Left kidney (tissue), 8 donors: ENCODE data around the gene PAPSS1. TPM values are rescaled to one million over a fixed set of nuclear protein-coding genes. Genes with fewer than 3 reads are reported as not detected.

Experiments
- DNase-seq: peaks from one replicate; pipeline ENCODE4 v3.0.0-alpha.2; 2013
- long read RNA-seq, 8 donors: transcript quantifications; one replicate each; lab custom pipeline, GENCODE V29; 2026
- polyA plus RNA-seq: library from polyadenylated mRNA; unstranded; fragments of 120-200 nt; gene quantifications from one replicate; pipeline ENCODE4 v1.2.1, GENCODE V29; 2013; ENCODE audit not compliant: insufficient read length

The PAPSS1 gene
- 89.3 TPM for polyA plus RNA-seq
- long read RNA-seq, donor 1, transcript PAPSS1-201 (12 exons, 2,731 nt) = major isoform, 20 of 20 reads
- long read RNA-seq, donor 1, partial matches to known transcripts = 0 of 20 reads
- long read RNA-seq, donor 1, other reads (novel, unspliced or antisense) = 0 of 20 reads
- long read RNA-seq, donor 2, transcript PAPSS1-201 (12 exons, 2,731 nt) = major isoform, 25 of 31 reads
- long read RNA-seq, donor 2, partial matches to known transcripts = 6 of 31 reads
- long read RNA-seq, donor 2, other reads (novel, unspliced or antisense) = 0 of 31 reads
- long read RNA-seq, donor 3, transcript PAPSS1-201 (12 exons, 2,731 nt) = major isoform, 27 of 27 reads
- long read RNA-seq, donor 3, partial matches to known transcripts = 0 of 27 reads
- long read RNA-seq, donor 3, other reads (novel, unspliced or antisense) = 0 of 27 reads
- long read RNA-seq, donor 4, partial matches to known transcripts = 0 of 1 reads
- long read RNA-seq, donor 4, other reads (novel, unspliced or antisense) = 0 of 1 reads
- long read RNA-seq, donor 5, transcript PAPSS1-201 (12 exons, 2,731 nt) = major isoform, 37 of 50 reads
- long read RNA-seq, donor 5, partial matches to known transcripts = 13 of 50 reads
- long read RNA-seq, donor 5, other reads (novel, unspliced or antisense) = 0 of 50 reads
- long read RNA-seq, donor 6, transcript PAPSS1-201 (12 exons, 2,731 nt) = major isoform, 18 of 32 reads
- long read RNA-seq, donor 6, partial matches to known transcripts = 14 of 32 reads
- long read RNA-seq, donor 6, other reads (novel, unspliced or antisense) = 0 of 32 reads
- long read RNA-seq, donor 7, transcript PAPSS1-201 (12 exons, 2,731 nt) = major isoform, 40 of 54 reads
- long read RNA-seq, donor 7, partial matches to known transcripts = 14 of 54 reads
- long read RNA-seq, donor 7, other reads (novel, unspliced or antisense) = 0 of 54 reads
- long read RNA-seq, donor 8, transcript PAPSS1-201 (12 exons, 2,731 nt) = major isoform, 14 of 21 reads
- long read RNA-seq, donor 8, partial matches to known transcripts = 6 of 21 reads
- long read RNA-seq, donor 8, other reads (novel, unspliced or antisense) = 0 of 21 reads

DNA sequence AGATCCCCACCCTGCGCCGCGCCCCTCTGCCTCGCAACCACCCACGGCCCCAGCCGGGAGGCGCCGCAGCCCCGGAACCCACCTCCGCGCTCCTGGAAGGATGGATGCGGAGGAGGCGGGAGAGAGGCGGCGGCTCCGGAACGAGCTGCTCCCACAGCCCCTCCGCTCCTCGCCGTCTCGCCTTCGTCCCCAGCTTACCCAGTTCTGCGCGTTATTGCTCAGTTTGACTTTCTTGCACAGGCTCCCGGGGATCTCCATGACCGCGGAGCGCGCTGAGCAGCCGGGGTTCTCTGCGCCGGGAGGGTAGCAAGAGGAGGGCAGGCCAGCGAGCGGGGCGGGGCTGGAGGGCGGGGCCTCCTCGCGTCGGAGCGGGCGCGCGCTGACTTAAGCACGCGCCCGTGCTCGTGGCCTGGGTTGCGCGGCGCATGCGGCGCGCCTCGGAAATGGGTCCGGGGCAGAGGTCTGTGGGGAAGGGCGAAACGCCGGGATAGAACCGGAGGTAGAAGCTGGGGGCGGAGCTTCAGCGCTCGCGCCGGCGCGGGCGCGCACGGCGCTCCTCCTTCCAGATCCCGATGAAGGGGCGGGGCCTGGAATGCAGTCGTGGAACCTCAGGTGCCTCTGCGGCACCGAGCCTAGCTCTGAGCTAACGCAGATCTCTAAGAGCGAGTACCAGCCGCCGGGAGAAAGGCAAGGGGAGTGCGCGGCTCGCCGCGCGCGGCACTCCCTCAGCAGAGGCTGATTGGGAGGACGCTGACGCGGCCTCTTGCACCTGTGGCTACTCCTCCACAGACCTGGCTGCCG, at the start of gene PAPSS1:
PAPSS1 (minus strand) TSS at position 313 of the 801 bp plus-strand sequence; CDS start at position 258, 55 bp downstream.
- peak; percentile 96 for DNase-seq

DNA sequence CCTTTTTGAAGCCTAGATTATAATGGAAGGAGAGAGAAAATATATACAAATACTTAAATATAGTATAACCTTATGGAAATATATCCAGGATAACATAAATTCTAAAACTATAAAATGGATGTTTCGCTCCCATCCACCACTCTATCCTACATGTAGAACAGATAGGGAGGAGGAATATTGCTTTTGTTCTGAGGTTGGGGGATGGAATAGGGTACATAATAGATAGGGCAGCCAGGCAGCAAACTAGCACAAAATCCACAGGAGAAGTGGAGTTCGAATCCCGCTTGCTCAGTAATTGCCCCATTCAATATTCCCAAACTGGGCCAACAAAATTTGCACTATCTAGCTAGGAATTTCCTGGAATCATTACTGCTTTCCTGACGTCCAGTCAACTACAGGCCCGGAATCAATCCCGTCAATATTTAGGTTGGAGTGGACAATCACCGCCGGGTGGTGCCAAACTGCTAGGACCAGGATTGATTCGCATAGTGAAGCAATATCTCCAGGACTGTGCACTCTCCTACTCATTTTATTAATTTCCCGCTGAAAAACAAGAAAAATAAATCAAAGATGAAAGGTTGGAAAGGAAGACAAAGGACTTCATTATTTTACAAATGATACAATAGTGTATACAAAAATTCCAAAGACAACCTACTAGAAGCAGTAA, 40.4 kb upstream of the PAPSS1 start:
- DNase-seq = no peak

GRCh38 chr4:107757864-107758476, 37.9 kb upstream of the PAPSS1 start:
- DNase-seq = no peak

GRCh38 chr4:107757283-107757682, 37.2 kb upstream of the PAPSS1 start:
- DNase-seq = no peak

DNA sequence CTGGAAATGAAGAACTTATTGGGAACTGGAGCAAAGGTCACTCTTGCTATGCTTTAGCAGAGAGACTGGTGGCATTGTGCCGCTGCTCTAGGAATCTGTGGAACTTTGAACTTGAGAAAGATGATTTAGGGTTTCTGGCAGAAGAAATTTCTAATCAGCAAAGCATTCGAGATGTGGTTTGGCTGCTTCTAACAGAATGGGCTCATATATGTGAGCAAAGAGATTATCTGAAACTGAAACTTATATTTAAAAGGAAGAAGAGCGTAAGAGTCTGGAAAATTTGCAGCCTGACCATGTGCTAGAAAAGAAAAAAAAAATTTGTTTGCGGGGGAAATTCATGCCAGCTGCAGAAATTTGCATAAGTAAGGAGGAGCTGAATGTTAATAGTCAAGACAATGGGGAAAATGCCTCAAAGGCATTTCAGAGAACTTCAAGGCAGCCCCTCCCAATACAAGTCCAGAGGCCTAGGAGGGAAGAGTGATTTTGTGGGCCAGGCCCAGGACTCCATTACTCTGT, 35.9 kb upstream of the PAPSS1 start:
- no peak for DNase-seq

DNA sequence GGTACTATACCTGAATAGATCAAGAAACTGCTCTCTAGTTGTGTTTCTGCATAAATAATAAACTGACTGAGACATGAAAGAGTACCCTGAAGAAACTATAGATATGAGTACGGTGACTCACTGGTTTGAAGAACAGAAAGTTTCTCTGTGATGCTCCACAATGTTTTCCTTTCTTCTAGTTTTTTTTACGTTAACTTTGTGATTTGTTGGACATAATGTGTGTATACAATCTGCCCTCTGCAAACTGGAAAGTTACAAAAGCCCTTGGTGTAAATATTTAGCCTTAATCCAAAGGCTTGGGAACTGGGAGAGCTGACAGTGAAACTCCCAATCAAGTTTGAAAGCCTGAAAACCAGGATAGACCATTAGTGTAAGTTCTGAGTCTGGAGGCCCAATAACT, 31.6 kb upstream of the PAPSS1 start:
- no peak for DNase-seq

DNA sequence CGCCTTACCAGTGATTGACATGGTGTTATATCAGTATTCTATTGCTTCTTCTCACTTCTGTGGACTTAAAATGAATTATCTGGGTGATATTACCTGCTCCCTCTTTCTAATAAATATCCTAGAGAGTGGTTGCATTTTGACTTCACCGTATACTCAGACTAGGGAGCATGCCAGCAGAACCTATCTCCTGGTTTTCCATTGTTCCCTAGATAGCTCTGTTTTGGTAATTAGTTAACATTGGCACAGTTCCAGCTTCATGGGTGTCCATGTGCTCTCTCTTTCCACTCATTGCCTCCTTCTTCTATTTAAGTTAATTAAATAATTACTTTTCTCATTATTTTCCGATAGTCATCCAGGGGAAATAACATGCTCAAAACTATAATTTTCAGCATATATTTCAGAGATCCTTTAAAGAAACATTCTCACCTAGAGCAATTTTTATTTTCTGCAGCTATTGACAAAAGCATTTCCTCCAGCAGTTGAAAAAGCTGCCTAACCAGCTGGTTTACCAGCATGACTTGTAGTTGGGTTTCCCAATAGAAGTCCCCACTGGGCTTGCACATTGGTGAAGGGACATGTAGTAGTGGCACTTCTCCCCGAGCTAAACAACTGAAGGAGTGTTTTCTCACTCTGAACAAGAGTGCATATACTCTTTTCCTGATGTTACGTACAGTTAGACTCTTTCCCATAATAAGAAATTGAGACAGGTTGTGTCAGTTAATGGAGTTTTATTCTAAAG, 27.9 kb upstream of the PAPSS1 start:
- DNase-seq = no peak

DNA sequence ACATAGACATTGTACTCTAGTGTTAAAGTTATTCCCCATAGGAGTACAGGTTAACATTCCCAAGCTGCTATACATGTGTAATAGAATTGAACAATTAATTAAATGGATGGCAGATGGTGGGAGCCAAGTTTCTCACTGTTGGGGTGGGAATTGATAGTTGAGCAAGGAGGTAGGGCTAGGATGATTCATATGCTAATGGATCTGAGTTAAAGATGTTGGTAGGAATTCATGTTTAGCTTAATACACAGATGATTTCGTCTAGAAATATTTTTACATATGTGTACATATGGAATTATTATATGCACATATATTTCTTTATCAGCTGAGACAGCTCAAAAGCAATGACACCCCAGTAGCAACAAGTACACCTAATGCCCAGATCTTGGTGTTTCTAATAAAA, 26.1 kb upstream of the PAPSS1 start:
- DNase-seq = no peak

DNA sequence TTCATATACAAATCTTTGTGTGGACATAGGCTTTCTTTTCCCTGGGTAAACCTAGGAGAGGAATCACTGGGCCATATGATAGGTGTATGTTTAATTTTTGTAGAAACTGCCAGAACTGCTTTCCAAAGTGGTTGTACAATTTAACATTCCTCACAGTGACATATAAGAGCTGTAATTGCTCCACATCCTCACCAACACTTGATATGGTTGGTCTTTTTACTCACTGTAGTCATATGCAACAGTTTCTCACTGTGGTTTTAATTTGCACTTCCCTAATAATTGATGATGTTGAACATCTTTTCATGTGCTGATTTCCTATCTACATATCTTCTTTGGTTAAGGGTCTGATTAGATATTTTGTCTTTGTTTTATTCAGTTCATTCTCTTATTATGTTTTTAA, 24.5 kb upstream of the PAPSS1 start:
- no peak for DNase-seq

DNA sequence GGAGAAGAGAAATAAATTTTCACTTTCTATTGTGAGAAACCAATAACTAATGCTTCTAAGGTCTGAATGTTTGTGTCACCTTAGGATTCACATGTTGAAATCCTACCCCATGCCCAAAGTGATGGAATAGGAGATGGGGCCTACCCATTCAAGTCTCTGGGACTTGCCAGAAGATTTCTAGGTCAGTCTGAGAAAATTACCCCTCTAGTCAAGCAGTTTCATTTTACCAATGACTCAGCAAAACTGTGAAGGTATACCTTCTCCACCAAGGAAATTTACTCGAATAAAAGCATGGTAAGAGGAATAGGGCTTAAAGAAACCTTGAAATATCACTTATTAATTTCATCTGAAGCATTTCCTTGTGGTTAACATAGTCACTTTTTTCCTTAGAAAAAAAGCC, 23.5 kb upstream of the PAPSS1 start:
- DNase-seq = no peak

GRCh38 chr4:107742791-107743190, 22.8 kb upstream of the PAPSS1 start:
- no peak for DNase-seq

DNA sequence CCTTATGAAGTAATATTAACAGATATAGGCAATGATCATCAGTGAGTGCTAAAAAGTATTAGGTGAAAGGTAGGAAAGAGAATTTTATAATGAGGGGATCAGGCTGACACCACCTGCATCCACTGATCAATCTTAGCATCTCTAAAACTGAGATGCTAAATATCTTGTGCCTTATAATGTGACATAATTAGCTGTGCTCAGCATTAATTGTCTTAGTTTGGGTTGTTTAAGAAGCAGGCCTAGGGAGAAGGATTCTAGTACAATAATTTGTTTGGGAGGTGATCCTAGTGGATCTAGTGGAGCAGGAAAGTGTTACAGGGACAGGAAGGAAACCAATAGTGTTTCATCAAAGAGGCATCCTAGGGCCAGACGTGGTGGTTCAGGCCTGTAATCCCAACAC, 22.2 kb upstream of the PAPSS1 start:
- no peak for DNase-seq

GRCh38 chr4:107740950-107741701, 21.1 kb upstream of the PAPSS1 start:
- peak; percentile 45 for DNase-seq

DNA sequence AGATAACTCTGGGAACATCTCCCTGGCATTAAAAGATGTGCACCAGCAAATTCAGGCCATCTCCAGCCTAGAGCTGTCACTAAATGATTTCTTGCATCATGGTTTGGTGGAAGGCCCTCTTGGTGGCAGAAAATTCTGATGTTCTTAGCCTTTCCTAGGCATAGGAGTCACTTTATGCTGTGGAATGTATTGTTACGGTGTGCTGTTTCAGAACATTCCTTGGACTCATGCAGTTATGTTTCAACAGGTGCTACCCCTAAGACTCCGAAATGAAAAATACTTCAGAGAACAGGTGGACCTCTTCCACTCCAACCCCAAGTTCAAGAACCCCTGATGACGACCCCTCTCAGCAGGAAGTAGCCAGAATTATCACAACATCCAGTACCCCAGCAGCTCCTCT, 20.3 kb upstream of the PAPSS1 start:
- no peak for DNase-seq

- DNase-seq = no peak
Measured at GRCh38 chr4:107737450-107737849, 17.4 kb upstream of the PAPSS1 start.

- no peak for DNase-seq
Measured at GRCh38 chr4:107736924-107737448, 17.0 kb upstream of the PAPSS1 start.

DNA sequence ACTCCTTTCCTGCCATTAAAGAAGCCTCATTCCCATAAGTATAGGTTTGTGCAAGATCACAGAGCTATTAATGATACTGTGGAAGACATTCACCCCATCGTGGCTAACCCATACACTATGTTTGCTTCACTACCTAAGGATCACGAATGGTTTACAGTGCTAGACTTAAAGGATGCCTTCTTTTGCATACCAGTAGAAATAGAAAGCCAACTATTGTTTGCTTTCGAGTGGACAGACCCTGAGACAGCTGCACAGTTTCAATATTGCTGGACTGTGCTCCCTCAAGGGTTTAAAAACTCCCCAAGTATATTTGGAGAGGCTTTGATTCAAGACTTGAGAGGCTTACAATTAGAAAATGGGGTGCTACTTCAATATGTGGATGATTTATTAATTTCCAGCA, 16.0 kb upstream of the PAPSS1 start:
- no peak for DNase-seq

DNA sequence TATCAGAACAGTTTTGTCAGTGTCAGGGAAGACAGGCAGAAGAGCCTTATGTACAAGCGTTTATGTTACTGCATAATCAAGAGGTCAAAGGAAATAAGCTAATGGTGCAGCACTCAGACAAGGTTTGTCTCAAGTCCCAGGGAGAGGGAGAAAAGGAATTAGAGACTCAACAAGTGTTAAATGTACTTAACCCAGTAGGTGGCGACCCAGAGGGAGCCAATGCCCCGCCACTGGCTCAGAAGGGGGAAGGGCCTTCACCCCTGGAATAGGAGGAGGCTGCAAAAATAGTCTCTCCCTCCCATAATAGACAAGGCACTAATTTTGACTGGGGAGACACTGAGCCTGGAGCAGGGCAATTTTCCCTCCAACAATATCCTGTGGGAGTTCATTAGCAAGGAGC, 14.1 kb upstream of the PAPSS1 start:
- no peak for DNase-seq

DNA sequence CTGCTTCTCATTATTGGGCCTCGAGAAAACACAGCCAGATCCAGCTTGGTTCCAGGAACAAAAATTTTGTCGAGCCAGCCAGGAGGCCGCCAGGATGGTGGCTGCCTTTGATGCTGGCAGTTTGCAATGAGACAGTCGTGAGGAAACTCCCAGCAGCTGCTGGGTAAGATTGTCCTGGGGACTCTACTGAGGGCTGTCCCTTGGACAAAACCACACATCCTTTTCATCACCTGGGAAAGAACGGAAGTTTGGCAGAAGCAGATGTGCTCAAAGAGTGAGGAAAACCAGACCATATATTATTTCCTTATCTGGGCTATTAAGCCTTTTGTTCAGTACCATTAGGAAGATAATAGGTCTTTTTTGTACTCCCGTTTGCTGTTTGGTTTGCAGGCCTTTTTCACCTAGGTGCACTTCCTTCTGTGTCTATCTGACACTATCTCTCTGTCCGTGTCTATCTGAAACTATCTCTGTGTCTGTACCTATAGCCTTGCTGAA, 13.4 kb upstream of the PAPSS1 start:
- no peak for DNase-seq
